NCI-H2196 treated with DMSO at 0.1 percent for 48 hours (cell line): ENCODE data around the gene MAP2K5.

ENCODE experiments used
- DNase-seq: peaks from one replicate; lab custom pipeline; 2025; ENCODE audit not compliant: unreplicated experiment; lab: John Stamatoyannopoulos, UW

MAP2K5 gene

GRCh38 chr15:67746450-67746849 lies 203.9 kb downstream of the MAP2K5 start:
- no peak for DNase-seq

DNA sequence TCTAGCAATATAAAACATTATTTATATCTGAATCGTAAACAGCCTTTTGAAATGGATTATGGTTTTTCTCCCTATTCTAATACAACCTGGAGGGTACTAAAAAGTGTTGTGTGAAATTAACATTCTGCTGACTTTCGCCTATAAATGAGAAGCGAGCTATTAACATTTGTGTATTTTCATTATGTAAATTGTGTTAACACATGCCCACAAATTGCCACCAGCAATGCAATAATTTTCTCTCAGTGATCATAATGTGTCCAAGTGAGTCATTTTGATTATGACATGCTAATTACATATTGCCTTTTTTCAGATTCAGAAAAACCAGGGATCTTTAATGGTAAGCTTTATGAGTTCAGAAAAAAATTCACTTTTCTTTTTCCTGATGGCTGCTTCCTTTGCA lies 205.4 kb downstream of the MAP2K5 start:
- DNase-seq: no peak

DNA sequence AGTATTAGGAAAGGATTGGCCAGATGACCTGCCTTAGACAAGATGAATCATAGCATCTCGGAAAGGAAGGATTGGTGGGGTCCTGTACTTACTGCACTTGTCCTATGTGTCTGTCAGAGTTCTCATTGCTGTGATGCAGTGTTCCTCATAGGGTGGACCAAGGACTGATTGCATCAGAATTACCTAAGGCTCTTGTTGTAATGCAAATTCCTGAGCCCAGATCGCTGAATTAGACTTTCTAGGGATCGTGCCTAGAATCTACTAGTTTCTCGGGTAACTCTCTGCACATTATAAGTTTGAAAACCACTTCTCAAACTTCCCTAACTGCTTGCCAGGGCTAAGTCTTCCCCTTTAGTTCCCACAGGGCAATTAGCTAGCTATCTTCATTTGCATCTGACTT lies 207.9 kb downstream of the MAP2K5 start:
- DNase-seq: no peak

DNA sequence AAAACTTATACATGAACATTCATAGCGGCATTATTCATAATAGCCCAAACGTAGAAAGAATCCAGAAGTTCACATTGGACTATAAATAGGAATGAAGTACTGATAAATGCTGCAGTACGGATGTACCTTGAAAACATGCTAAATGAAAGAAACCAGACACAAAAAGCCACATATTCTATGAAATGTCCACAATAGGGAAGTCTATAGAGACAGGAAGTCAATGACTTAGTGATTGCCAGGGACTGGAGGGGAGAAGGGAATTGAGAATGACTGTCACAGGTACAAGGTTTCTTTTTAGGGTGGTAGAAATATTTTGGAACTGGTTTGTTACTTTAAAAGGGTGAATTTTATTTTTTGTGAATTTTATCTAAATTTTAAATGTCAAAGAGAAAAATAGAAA lies 211.4 kb downstream of the MAP2K5 start:
- no peak for DNase-seq

- DNase-seq: no peak
Observed at GRCh38 chr15:67755264-67755663, 212.8 kb downstream of the MAP2K5 start.

DNA sequence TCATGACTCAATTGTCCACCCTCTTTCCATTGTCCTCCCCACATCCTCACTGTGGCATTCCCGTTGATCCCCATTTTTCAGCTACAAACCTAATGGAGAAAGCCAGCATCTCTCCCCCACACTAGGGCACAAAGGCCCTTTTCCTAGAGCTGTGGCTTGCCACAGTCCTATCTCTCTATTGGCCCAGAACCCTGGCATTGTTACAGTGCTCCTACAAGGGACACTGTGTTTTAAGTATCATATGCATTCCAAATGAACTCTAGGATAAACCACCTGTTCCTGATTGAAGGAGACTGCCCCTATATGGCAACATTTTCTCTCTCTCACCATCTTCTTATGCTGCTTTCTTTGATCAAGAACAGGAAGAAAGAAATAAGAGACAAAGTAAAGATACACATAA lies 213.4 kb downstream of the MAP2K5 start:
- no peak for DNase-seq

GRCh38 chr15:67758619-67759300 lies 216.3 kb downstream of the MAP2K5 start:
- no peak for DNase-seq

DNA sequence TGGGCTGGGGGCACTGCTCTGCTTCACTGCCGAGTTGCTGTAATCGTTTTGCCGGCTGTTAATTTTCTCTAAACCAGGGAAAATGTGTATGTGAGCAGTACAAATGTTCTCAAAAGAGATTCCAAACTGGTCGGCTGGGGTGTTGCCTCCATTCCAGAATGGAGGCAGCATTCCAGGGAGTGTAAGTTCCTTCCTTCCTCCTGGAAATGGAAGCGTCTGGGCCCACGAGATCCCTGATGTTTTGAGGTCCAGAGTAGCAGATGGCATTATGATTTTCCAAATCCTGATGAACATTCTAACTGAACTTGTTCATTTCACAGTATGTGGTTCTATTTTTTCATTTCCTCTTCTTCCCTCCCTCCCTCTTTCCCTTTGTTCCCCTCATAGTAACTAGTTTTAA lies 218.4 kb downstream of the MAP2K5 start:
- no peak for DNase-seq

GRCh38 chr15:67761343-67761742 lies 218.8 kb downstream of the MAP2K5 start:
- no peak for DNase-seq

DNA sequence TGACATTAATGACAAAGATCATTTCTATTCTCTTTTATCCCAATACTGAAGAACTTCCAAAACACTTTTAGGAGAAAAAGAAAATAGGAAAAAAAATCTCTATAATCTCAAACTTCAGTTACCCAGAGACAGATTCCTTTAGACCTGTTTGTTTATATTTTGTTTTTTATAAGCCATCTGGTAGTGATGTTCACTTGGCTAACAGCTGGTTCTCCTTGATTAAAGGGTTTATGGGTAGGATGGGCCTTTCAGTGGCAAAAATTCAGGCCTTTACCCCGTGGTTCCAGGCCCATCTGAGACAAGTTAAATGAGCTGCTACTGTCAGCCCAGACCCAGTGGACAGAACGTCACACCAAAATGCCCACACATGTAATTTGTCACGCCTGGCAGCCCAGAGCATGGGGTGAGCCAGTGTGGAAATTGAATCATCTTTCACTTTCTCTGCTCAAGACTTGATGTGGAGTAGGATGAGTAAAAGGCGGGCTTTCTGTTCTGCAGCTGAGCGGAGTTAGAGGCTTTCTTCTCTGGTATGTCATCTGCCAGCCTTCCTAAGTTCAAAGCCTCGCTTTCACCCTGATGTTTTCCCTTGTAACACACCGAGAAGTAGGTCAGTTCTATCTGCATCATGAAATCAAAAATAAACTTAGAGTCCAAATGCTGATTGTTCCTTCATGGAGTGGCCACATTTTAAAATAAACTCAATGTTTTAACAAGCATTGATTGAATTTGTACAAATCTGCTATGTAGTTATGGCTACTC lies 220.3 kb downstream of the MAP2K5 start:
- DNase-seq: no peak

- DNase-seq: no peak
Observed at GRCh38 chr15:67765701-67766100, 223.2 kb downstream of the MAP2K5 start.

DNA sequence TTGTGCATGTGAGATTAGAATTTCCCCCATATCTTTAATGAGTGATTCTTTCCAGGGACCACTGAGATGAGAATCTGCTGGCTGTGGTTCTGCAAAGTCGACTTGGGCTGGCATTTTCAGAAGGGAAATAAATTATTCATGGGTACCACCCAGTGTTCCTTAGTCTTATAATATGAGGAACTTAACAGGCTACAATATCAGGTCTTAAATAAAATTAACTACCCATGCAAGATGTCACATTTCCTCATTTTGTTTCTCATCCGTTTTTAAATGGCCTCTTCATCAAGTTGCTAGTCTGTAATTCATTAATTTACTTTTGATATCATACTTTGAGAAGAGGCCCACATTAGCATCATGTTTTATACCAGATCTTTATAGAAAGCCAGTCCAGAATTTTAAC lies 224.5 kb downstream of the MAP2K5 start:
- DNase-seq: no peak

DNA sequence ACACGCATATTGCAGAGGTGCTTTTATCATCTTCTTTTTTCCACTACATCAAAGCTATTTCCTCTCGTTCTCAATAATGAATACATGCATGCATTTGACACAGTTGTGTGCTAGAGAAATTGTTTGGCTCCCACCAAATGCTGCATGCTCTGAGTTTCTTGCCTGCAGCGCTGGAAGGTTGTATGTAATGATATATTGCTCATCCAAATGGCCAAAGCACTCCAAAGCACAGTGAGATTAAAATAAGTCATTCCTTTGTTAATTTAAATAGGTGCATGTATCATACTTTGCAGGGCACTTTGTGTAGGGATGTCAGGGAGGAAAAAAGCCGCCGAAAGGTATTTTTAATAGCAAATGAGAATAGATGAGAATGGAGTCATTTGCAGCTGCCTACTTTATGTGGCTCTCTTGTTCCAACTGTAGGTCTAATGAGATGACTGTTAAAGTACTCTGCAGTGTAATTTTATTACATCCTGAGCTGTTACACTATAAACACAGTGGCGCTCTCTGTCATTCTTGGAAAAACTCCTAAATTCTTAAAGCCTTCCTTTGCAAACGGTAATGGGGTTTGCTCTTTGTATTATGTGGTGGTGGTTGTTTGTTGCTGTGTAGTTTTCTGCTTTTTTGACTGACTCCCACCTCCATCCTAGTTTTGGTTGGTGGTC lies 225.9 kb downstream of the MAP2K5 start:
- DNase-seq: no peak

- DNase-seq: no peak
Observed at GRCh38 chr15:67769497-67770357, 227.2 kb downstream of the MAP2K5 start.

- no peak for DNase-seq
Observed at GRCh38 chr15:67770358-67770628, 227.8 kb downstream of the MAP2K5 start.

- DNase-seq: no peak
Observed at GRCh38 chr15:67771189-67771800, 228.8 kb downstream of the MAP2K5 start.

GRCh38 chr15:67774626-67775025 lies 232.1 kb downstream of the MAP2K5 start:
- no peak for DNase-seq

GRCh38 chr15:67775250-67775649 lies 232.7 kb downstream of the MAP2K5 start:
- no peak for DNase-seq

DNA sequence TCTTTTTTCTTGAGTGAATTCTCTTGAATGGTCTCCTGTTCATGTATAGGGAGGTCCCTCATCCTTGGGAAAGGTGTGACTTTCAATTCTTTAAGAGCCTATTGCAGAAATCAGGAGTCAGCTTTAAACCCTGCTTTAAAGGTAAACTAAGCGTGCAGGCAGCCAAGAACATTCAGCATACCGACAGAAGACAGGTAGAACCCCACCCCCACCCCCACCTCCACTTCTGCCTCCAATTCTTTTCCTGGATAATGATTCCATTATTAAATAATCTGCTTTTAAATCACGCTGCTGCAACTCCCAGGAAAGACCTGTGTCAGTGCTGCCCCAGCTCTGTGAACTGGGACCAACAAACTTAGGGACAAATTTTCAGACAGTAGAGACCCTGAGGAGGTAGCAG lies 233.5 kb downstream of the MAP2K5 start:
- no peak for DNase-seq

DNA sequence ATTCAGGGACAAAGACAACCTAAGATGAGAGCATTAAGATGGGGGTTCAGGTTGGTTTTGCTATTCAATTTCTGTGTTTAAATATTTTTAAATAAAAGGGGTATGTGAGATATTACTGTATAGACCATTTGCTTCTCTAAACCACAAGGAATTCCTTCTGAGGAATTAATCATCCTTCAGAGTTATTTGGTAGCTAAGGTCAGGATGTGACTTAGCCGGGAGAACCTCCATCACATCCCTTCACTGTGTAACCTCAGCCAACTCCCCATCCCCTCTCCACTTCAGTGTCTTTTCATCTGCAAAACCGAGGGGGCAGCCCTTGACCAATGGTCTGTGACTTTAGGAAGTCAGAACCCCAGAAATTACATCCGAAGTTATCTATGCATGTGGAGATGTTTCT lies 234.1 kb downstream of the MAP2K5 start:
- DNase-seq: no peak

DNA sequence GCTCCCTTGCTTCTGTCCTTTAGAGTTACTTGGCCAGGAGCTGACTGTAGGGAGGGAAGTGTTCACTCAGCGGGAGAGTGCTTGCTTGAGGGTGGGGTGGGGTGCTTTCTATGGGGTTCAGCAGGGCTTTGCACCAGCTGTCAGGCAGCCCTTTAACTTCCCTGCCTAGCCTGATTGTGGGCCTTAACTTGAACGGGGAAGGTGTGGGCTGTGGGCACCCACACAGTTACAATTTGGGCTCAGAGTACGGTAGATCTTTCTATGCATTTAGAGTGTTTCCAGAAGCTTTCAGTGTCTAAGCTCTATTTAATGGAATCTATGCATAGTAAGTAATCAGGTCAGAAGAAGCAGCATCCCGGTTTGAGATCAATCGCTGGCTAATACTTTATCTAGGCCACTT lies 234.6 kb downstream of the MAP2K5 start:
- DNase-seq: no peak
